Peyer's patch (tissue), 4 donors: Measurements from ENCODE around the gene ITIH1.

Experiments
- CTCF ChIP-seq, 6 experiments: fragments of 450-650 bp in 4 of 6; fragments of 200-600 bp in 2 of 6; sonication (generic) in 1 of 6; IDR thresholded peaks; one replicate each; pipeline ENCODE4 v1.5.1; 2017 to 2019; ENCODE audit warnings: antibody characterized with exemption in 6 of 6, mild to moderate bottlenecking in 3 of 6, moderate library complexity in 1 of 6
- POLR2A ChIP-seq, 2 donors: fragments of 450-650 bp; IDR thresholded peaks; one replicate each; pipeline ENCODE4 v1.5.1; 2017; ENCODE audit warnings: antibody characterized with exemption in 2 of 2, mild to moderate bottlenecking in 2 of 2, moderate library complexity in 2 of 2

DNA sequence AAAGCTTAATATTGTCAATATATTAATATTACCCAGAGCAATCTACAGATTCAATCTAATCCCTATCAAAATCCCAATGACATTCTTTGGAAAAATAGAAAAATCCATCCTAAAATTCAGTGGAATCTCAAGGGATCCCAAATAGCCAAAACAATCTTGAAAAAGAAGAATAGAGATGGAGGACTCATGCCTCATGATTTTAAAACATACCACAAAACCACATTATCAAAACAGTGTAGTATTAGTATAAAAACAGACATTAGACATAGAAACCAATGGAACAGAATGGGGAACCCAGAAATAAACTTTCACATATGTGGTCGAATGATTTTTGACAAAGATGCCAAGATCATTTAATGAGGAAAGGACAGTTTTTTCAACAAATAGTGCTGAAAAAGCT is 21.3 kb upstream of the ITIH1 start:
- TF ChIP-seq CTCF (IDR thresholded peaks at IDR 0.05) (no peak), POLR2A (IDR thresholded peaks at IDR 0.05) (no peak)
